ENCODE measurements around the gene CTCF.
"Not testable (repeated sequence)": the region's sequence is repeated elsewhere in the genome, so short reads cannot be mapped to it uniquely, and the experiment has no call there.

- not testable (repeated sequence) for TF ChIP-seq CTCF, POLR2A (IDR thresholded peaks at IDR 0.05)
Measured at GRCh38 chr16:67513892-67514291, 48.4 kb upstream of the CTCF start.

All from tibial nerve (tissue), 3 donors.